ENCODE data around the gene SEZ6L2.

DNA sequence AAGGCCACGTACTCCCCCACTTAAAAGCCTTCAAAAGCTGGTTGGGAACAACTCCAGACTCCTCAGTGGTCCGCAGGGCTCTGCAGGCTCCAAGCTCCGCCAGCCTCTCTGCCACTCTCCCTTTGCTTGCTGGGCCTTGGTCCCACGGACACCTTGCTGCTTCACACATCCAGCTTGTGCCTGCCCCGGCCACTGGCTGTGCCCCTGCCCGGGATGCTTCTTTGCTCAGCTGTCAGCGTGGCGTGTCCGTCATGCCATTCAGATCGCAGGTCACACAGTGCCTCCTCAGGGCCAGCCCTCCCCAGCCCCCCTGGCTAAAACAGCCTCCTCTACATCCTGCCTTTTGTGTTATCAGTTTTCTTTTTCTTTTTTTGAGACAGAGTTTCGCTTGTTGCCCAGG lies 12.7 kb upstream of the SEZ6L2 start:
- TF ChIP-seq, protein P1, sequence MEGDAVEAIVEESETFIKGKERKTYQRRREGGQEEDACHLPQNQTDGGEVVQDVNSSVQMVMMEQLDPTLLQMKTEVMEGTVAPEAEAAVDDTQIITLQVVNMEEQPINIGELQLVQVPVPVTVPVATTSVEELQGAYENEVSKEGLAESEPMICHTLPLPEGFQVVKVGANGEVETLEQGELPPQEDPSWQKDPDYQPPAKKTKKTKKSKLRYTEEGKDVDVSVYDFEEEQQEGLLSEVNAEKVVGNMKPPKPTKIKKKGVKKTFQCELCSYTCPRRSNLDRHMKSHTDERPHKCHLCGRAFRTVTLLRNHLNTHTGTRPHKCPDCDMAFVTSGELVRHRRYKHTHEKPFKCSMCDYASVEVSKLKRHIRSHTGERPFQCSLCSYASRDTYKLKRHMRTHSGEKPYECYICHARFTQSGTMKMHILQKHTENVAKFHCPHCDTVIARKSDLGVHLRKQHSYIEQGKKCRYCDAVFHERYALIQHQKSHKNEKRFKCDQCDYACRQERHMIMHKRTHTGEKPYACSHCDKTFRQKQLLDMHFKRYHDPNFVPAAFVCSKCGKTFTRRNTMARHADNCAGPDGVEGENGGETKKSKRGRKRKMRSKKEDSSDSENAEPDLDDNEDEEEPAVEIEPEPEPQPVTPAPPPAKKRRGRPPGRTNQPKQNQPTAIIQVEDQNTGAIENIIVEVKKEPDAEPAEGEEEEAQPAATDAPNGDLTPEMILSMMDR (IDR thresholded peaks at IDR 0.05) = no peak
- no peak for TF ChIP-seq POLR2A (IDR thresholded peaks at IDR 0.05)

Measured in tibial nerve (tissue), 3 donors.